DMS53 treated with DMSO at 0.1 percent for 48 hours (cell line): Measurements from ENCODE around the gene AJAP1.
"Not testable (repeated sequence)": the region's sequence is repeated elsewhere in the genome, so short reads cannot be mapped to it uniquely, and the experiment has no call there.

Experiments
- DNase-seq: peaks from one replicate; lab custom pipeline; 2025; ENCODE audit not compliant: unreplicated experiment; lab: John Stamatoyannopoulos, UW

Gene AJAP1

DNA sequence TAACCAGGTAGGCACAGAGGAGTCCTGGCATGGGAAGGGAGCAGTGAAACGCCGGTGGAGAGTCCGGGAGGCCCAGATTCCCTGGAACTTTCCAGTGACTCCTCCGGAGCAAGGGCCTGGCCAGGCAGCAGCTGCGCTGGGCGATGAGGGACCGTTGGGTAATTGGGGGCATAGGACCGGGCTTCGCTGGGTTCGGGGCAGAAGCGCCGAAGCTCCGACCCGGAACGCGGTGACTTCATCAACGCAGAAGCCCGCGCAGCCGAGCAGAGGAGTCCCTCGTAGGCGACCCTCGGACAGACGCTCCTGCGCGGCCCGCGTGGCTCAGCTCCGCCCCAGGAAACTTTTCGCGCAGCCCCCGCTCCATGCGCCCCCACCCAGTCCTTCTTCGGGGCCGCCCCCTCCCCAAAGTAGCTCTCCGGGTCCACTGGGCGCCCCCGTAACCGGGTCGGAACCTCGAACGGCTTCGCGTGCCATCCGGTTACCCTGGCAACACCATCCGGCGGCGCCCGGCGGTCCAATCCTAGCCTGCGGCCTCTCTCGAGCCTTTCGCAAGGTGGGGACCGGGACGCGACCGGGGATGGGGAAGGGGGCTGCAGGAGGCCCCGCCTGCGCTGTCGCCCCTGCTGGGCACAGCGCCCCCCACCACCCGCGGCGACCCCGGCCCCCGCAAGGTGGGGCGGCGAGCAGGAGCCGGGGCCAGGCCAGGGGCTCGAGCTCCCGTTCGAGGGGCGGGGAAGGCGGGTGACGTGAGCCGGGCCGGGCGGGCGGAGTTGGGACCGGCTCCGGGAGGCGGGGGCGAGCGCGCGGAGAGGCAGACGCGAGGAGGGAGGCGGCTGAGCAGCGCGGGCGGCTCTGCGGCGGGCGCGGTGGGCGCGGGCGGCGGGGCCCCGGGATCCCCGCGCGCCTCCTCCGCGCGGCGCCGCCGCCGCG is at the start of gene AJAP1:
TSS of gene AJAP1 (plus strand) at position 814 of the 930 bp plus-strand sequence. CDS start 817 bp downstream, outside the sequence.
- DNase-seq, result no peak

DNA sequence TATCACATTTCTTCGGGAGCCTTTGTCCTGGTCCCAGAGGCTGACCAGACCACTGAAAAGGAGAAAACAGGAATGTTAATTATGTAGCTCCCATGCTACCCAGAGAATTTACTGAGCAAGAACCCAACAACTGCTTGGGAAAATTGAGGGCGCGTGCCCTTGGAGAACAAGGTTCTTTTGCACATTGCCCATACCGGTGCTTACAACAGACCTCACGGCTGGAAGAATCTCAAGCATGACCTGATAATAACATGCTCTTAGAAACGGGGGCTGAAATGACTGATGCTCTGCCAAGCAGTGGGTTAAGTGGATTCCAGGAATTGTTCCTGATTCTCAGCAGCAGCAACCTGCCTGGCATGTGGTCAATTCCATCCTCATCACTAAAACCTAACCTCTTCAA is 49.3 kb upstream of the AJAP1 start:
- DNase-seq, result no peak

DNA sequence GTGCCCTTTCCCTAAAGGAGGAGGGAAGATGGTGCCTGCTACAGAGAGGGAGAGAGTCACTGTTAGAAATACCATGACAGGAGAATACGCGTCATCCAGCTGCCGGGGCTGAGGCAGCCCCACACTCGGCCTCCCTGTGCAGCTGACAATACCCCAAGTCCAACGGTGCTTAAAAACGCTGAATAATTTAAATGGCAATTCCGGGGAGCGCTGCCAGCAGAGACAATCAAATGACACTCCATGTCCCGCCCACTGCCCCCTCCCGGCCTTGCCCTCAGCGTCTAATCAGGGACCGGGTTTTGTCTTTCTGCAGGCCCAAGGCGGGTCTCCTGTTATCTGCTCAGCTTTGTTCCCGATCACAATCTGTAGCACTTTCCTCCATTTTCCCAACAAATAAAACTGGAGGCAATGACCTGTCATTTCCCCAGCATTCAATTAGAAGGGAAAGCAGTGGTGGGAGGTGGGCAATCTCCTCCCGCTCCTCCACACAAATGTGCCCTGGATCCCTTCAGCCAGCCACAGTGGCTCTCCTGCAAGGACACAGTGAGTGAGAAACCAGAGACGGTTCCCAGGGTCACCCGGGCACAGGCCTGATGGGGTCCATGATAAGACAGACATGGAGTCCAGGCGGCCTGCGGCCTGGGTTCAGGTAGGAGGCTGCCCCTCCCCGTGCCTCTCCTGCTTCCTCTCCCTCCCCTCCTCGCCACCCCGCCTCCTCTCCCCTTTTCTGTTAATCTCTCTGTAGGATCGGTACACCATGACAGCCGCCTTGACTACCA is 42.7 kb upstream of the AJAP1 start:
- DNase-seq, result no peak

- DNase-seq, result no peak
Measured at GRCh38 chr1:4612991-4613390, 41.4 kb upstream of the AJAP1 start.

- DNase-seq, result no peak
Measured at GRCh38 chr1:4613606-4614370, 40.6 kb upstream of the AJAP1 start.

DNA sequence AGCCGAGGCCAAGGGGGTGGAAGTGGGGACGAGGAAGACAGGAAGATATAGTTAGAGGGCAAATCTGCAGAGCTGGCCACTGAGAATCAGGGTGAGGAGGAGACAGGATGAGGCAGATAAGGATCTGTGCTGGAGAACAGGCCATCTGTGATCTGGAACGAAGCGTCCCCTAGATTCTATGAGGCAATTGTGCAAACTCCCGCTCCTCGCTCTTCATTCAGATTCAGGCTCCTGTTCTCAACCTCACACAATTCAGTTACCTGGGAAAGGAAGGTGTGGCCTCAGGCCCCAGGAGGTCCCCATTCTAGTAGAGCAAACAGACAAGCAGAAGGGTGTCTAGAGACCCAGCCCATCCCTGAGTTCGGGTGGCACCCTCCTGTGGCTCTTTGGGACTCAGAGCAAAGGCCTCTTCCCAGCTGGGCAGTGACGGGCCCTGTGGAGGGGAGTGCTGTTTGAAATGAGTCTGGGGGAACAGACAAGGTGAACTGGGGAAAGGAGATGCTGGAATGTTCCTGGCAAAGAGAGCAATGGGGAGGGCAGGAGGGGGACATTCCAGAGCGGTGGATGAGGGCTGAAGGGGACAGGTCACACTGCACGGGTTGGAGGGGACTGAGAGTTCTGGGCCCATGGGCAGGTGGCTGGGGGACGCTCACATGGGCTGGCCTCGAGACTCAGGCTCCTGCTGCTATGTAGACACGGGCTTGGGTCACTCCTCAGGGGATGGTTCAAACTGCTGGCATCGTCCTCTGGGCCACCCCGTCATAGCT is 39.9 kb upstream of the AJAP1 start:
- no peak for DNase-seq

DNA sequence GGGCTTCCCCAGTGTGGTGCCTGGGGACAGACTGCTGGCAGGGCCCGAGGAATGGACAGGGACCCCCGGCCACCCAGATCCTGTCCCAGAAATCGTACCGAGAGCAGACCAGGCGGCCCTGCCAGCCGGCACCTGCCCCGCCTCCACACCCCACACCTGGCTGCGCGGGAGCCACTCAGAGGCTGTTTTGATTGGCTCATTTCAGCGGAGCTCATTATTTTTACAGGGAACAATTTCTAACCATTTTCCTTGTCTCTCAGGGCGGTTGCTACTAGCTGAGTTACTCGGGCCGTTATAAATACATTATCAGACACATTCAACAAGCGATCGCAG is 39.3 kb upstream of the AJAP1 start:
- no peak for DNase-seq

DNA sequence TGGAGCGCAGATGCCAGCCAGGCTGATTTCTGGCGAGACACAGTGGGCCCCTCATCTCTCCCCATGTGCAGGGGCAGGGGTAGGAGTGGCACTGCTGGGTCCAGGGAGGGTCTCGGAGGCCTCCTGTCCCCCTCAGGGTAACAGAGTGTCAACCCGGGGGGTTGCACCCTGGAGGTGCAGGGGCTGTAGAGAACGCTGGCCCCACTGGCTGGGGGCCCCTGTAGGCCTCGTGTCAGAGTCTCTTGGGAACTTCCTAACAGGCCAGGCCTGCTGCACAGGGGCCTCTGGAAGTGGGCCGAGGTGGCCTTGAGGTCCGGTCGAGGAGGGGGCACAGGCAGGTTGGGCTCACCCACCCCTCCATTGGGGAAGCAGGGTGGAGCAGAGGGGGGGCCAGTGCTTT is 38.9 kb upstream of the AJAP1 start:
- no peak for DNase-seq

GRCh38 chr1:4616831-4617465 is 37.5 kb upstream of the AJAP1 start:
- DNase-seq, result no peak

DNA sequence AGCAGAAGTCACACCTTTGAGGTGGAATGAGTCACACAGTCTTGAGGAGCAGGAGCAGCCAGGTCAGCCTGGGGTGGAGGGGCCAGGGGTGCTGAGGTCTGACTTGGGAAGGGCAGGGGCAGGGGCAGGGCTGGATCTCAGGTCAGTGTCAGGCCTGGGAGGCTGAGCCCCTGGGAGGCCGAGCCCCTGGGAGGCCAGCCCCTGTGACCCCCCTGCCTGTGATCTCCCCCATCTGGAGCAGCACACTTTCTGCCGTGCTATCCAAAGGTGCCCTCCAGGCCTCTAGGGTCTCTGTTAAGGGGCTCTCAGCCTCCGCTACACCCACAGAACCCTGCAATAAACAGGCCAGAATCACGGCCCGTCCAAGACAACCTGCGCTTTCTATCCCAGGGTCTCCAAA is 36.9 kb upstream of the AJAP1 start:
- DNase-seq, result no peak

GRCh38 chr1:4618827-4619226 is 35.6 kb upstream of the AJAP1 start:
- DNase-seq, result not testable (repeated sequence)

DNA sequence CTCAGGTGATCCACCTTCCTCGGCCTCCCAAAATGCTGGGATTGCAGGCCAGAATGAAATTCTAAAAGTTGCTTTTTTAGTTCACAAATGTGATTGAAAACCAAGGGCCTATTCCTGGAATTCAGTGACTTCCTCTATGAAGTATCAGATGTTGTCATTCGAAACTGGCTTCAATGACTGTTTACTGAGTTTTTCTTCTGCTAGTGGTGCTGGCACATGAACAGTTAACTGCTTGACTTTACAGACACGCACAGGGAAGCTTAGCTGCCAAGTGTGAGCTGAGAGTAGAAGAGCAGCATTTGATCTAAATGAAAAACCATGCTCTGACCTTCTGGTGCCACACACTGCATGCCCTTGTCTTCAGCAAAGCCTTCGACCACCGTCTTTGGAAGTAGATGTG is 32.8 kb upstream of the AJAP1 start:
- DNase-seq, result no peak

GRCh38 chr1:4622821-4623220 is 31.6 kb upstream of the AJAP1 start:
- DNase-seq, result no peak

DNA sequence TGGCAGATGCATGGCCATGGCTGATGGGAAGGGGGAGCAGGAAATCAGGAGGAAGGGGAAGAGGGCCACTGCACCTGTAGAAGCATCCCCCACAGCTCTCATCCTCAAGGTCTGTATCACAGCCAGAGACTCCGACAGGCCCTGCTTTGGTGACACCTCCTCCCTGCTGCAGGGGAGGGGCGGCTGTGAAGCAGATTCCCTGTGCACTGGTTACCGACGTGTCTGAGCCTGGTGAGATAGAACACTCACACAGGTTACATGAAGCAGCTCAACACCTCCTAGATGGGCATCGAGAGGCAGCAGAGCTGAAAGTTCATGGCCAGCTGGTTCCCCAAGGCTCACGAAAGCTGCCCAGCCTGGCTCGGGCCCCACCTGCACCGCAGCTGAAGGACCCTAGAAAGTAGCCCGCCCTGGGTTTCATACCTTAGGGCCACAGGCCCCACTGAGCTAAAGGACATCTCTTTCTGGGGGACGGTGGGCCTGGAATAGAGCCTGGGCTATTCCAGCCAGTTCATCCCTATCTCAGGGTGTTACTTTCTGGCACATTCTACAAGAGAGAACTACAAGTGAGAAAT is 30.2 kb upstream of the AJAP1 start:
- DNase-seq, result no peak

- no peak for DNase-seq
Measured at GRCh38 chr1:4624801-4625200, 29.6 kb upstream of the AJAP1 start.

GRCh38 chr1:4626061-4626460 is 28.3 kb upstream of the AJAP1 start:
- DNase-seq, result no peak

DNA sequence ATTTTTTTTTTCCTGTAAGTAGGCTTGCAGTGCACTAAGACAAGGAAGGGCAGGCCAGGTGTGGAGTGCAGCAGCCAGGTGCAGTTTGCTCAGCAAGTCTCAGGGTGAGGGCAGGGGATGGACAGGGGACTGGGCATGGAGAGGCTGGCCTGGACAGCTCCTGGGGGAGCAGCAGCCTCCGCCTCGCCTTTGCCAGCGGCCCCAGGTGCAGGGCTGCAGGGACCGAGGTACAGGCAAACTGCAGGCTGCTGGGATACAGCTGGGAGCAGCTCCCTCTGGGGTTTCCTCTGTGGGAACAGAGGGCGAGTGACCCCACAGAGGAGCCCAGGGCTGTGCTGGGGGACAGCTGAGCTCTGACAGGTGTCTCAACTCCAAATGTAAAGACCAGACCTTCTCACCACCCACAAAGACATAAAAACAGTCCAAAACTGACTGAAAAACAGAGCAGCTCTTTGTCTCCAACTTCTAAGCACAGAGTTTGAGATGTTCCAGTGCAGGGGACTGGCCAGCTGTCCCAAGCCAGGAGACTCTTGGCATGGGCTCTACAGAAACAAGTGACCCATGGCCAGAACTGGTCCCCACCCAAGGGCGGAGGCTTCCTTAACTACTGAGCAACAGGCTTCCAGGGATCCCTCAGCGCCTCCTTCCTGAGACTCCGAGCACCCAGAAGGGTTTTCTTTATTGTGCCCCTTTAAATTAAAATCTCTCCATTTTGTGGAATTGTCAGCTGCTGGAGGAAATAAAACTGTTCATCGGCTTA is 27.7 kb upstream of the AJAP1 start:
- DNase-seq, result no peak

- no peak for DNase-seq
Measured at GRCh38 chr1:4627353-4627752, 27.1 kb upstream of the AJAP1 start.

GRCh38 chr1:4628992-4629391 is 25.4 kb upstream of the AJAP1 start:
- DNase-seq, result no peak
